ENCODE results near the gene OLFML2B. TPM values are rescaled to one million over a fixed set of nuclear protein-coding genes. Genes with fewer than 3 reads are reported as not detected.
A peak's percentile ranks its signal among the peaks of the same experiment; 100 is the strongest.

The OLFML2B gene
- total RNA-seq, 2 donors from 2014 or later: 32.2 to 46.6 TPM

DNA sequence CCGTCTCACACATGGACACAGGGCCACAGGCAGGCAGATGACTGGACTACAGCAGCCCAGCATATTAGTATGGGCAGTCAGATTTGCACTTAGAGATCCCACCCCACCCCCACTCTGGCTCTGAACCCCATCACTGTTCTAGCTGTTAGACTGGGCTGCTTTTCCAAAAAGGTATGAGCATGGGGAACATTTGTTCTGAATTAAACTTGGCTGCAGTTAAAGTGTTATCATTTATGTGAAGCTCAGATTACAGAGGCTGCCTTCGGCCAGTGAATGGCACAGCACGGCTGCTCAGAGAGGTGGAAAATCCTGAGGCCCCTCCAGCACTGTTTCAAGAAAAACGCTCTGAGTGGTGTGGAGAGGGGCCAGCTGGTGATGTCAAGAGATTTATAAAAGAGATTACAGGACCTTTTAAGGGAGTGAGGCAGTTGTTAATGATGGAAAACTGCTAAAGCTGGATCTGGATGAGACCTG, 38.9 kb upstream of the OLFML2B start:
- no peak for TF ChIP-seq CTCF (IDR thresholded peaks at IDR 0.05)
- DNase-seq (ENCODE audit: low spot score) (no peak), ATAC-seq (ENCODE audit: insufficient number of reproducible peaks, low FRiP score, low read depth) (peak; percentile 43)

GRCh38 chr1:162060314-162060713, 36.6 kb upstream of the OLFML2B start:
- Histone ChIP-seq H3K27me3 (replicated peaks; ENCODE audit: insufficient read depth) (no peaks in the 10 kb centered on the region), H3K36me3 (no peaks in the 10 kb centered on the region), H3K9me3 (no peaks in the 10 kb centered on the region), H3K4me1 (ENCODE audit: control insufficient read depth in 1 of 2, low read depth in 2 of 2) (peaks cover 0 to 8% of the 10 kb centered on the region in 2 donors), H3K4me3 (no peak overlapping the region), H3K27ac (no peak overlapping the region)
- ATAC-seq (ENCODE audit: insufficient number of reproducible peaks, low FRiP score, low read depth): no peak
- DNase-seq (ENCODE audit: low spot score): no peak
- no peak for TF ChIP-seq CTCF (IDR thresholded peaks at IDR 0.05)

More for the DNA sequence above, 38.9 kb upstream of the OLFML2B start:
- no peak overlapping the region for H3K27ac ChIP-seq
- no peak overlapping the region for H3K4me3 ChIP-seq
- H3K27me3 ChIP-seq (replicated peaks; ENCODE audit: insufficient read depth): no peaks in the 10 kb centered on the region
- no peaks in the 10 kb centered on the region for H3K36me3 ChIP-seq
- H3K9me3 ChIP-seq: no peaks in the 10 kb centered on the region
- peaks cover 0 to 8% of the 10 kb centered on the region in 2 donors for H3K4me1 ChIP-seq (ENCODE audit: control insufficient read depth in 1 of 2, low read depth in 2 of 2)

DNA sequence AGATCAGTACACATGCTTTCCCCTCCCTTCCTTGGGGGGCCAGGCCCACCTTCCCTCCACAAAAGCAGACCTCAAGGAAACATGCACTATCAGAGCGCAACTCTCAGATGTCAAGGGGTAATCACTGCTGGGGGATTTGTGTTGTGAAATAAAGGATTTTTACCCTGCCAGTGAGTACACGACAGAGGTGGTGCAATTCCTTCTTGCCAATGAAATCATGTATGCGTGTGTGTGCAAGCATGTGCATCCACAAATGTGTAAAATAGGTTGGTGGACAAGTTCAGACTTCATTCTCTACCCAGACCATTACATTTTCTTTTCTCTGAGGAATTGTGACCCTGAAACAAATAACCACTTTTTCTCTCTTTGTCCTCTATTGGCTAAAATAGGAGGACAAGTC, 36.1 kb upstream of the OLFML2B start:
- ATAC-seq (ENCODE audit: insufficient number of reproducible peaks, low FRiP score, low read depth): no peak
- DNase-seq (ENCODE audit: low spot score): no peak
- H3K9me3 ChIP-seq: no peaks in the 10 kb centered on the region
- H3K27ac ChIP-seq: no peak overlapping the region
- no peak for TF ChIP-seq CTCF (IDR thresholded peaks at IDR 0.05)
- peaks cover 0 to 8% of the 10 kb centered on the region in 2 donors for H3K4me1 ChIP-seq (ENCODE audit: control insufficient read depth in 1 of 2, low read depth in 2 of 2)
- H3K27me3 ChIP-seq (replicated peaks; ENCODE audit: insufficient read depth): no peaks in the 10 kb centered on the region
- no peaks in the 10 kb centered on the region for H3K36me3 ChIP-seq
- no peak overlapping the region for H3K4me3 ChIP-seq

DNA sequence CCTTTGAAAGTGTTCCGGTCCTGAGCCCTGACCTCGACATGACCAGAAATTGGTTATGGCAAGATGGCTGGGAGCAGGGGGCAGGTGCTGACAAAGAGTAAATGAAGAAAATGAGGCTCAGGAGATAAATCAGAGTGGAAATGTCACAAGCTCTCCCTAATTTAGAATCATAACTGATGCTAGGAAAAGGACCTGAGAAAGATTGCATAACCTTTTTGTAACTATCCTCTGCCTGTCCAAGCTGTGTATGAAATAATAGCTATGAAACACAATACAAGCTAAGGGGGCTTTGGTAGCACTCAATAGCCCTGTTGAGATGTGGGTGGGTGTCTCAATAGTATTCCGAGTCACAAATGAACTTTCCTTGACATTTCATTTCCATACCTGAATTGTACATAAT, 32.9 kb upstream of the OLFML2B start:
- ATAC-seq (ENCODE audit: insufficient number of reproducible peaks, low FRiP score, low read depth): no peak

DNA sequence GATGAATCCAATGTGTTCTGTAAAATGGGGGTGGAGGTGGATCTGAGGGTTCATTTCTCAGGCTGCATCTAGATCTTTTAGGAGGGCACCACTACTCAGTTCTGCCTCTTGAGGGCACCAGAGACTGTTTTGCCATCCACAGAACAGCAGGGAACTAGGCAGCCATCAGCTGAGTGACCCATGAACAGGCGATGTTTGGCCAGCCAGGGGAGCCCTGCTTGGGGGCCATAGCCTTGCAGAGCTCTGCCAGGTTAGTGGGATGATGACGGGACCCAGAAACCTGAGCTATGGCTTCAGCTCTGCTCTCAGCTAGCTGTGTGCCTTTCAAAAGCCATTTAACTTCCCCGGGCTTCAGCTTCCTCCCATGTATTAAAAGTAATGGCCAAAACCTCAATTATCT, 32.4 kb upstream of the OLFML2B start:
- Histone ChIP-seq H3K27ac (no peak overlapping the region), H3K9me3 (no peaks in the 10 kb centered on the region), H3K4me1 (ENCODE audit: control insufficient read depth in 1 of 2, low read depth in 2 of 2) (no peaks in the 10 kb centered on the region), H3K4me3 (no peak overlapping the region), H3K36me3 (no peaks in the 10 kb centered on the region), H3K27me3 (replicated peaks; ENCODE audit: insufficient read depth) (no peaks in the 10 kb centered on the region)
- peak; percentile 83 for TF ChIP-seq CTCF (IDR thresholded peaks at IDR 0.05)
- no peak for DNase-seq (ENCODE audit: low spot score)
- peak; percentile 85 for ATAC-seq (ENCODE audit: insufficient number of reproducible peaks, low FRiP score, low read depth)

More for the DNA sequence above, 32.9 kb upstream of the OLFML2B start:
- H3K27me3 ChIP-seq (replicated peaks; ENCODE audit: insufficient read depth): no peaks in the 10 kb centered on the region
- H3K4me1 ChIP-seq (ENCODE audit: control insufficient read depth in 1 of 2, low read depth in 2 of 2): no peaks in the 10 kb centered on the region
- H3K4me3 ChIP-seq: no peak overlapping the region
- no peak for DNase-seq (ENCODE audit: low spot score)
- TF ChIP-seq CTCF (IDR thresholded peaks at IDR 0.05): no peak
- no peak overlapping the region for H3K27ac ChIP-seq
- H3K36me3 ChIP-seq: no peaks in the 10 kb centered on the region
- no peaks in the 10 kb centered on the region for H3K9me3 ChIP-seq
